Astrocyte (in vitro differentiated cells and primary cell): ENCODE measurements around the gene TMX2. TPM values are rescaled to one million over a fixed set of nuclear protein-coding genes. Genes with fewer than 3 reads are reported as not detected.

Experiments used
- DNase-seq: peaks from one replicate; pipeline ENCODE4 v3.0.0-alpha.2; 2010; ENCODE audit warnings: low read depth
- FAIRE-seq: peaks from 2 replicates; lab custom pipeline; 2011; peaks lifted over from hg19 to GRCh38; lab: Jason Lieb, UNC
- H2AFZ ChIP-seq: 2 replicates; pipeline ENCODE4 v1.6.0; 2012; ENCODE audit warnings: low read depth, low read length, inconsistent platforms
- H3K27ac ChIP-seq: 2 replicates; pipeline ENCODE4 v1.5.1; 2011; ENCODE audit warnings: low read depth, low read length, inconsistent platforms
- H3K27me3 ChIP-seq: 2 replicates; pipeline ENCODE4 v1.6.0; 2011; ENCODE audit warnings: low read length, inconsistent platforms; ENCODE audit not compliant: insufficient read depth
- H3K36me3 ChIP-seq: 2 replicates; pipeline ENCODE4 v1.5.1; 2011; ENCODE audit warnings: low read length, inconsistent platforms; ENCODE audit not compliant: insufficient read depth
- H3K4me1 ChIP-seq: 2 replicates; pipeline ENCODE4 v1.5.1; 2011; ENCODE audit warnings: low read length, inconsistent platforms; ENCODE audit not compliant: insufficient read depth
- H3K4me2 ChIP-seq: 2 replicates; pipeline ENCODE4 v1.6.0; 2012; ENCODE audit warnings: low read length, inconsistent platforms
- H3K4me3 ChIP-seq: 2 replicates; pipeline ENCODE4 v1.5.1; 2011; ENCODE audit warnings: low read depth, mild to moderate bottlenecking, low read length, inconsistent platforms; ENCODE audit not compliant: insufficient read depth
- H3K79me2 ChIP-seq: 2 replicates; pipeline ENCODE4 v1.6.0; 2012; ENCODE audit warnings: mild to moderate bottlenecking, low read length, inconsistent platforms; ENCODE audit not compliant: insufficient read depth
- H3K9ac ChIP-seq: 2 replicates; pipeline ENCODE4 v1.6.0; 2012; ENCODE audit warnings: mild to moderate bottlenecking, low read length, inconsistent platforms
- H3K9me3 ChIP-seq: 2 replicates; pipeline ENCODE4 v1.5.1; 2012; ENCODE audit warnings: low read depth, mild to moderate bottlenecking, low read length, inconsistent platforms; ENCODE audit not compliant: insufficient read depth
- H4K20me1 ChIP-seq: 2 replicates; pipeline ENCODE4 v1.6.0; 2012; ENCODE audit warnings: low read length, inconsistent platforms; ENCODE audit not compliant: insufficient read depth
- H3K27ac Mint-ChIP-seq: one replicate; pipeline ENCODE4 v1.8.0; 2021; ENCODE audit warnings: mild to moderate bottlenecking, mixed read lengths; ENCODE audit not compliant: unreplicated experiment
- H3K27me3 Mint-ChIP-seq: one replicate; pipeline ENCODE4 v1.8.0; 2021; ENCODE audit warnings: low read depth, mixed read lengths; ENCODE audit not compliant: unreplicated experiment
- H3K36me3 Mint-ChIP-seq: one replicate; pipeline ENCODE4 v1.8.0; 2021; ENCODE audit warnings: low read depth, mixed read lengths; ENCODE audit not compliant: unreplicated experiment
- H3K4me1 Mint-ChIP-seq: one replicate; pipeline ENCODE4 v1.8.0; 2021; ENCODE audit warnings: low read depth, mixed read lengths; ENCODE audit not compliant: unreplicated experiment
- H3K4me3 Mint-ChIP-seq: one replicate; pipeline ENCODE4 v1.8.0; 2021; ENCODE audit warnings: mild to moderate bottlenecking, moderate library complexity, mixed read lengths; ENCODE audit not compliant: unreplicated experiment
- H3K9me3 Mint-ChIP-seq: one replicate; pipeline ENCODE4 v1.8.0; 2021; ENCODE audit warnings: mild to moderate bottlenecking, mixed read lengths; ENCODE audit not compliant: unreplicated experiment
- CTCF ChIP-seq: IDR thresholded peaks from 2 replicates; pipeline ENCODE4 v1.5.1; 2011; ENCODE audit warnings: low read depth, mild to moderate bottlenecking, inconsistent platforms, low read length, moderate library complexity; ENCODE audit not compliant: insufficient read depth
- EZH2 ChIP-seq: IDR thresholded peaks from 2 replicates; pipeline ENCODE4 v1.6.1; 2012; ENCODE audit warnings: mild to moderate bottlenecking, low read length, inconsistent platforms; ENCODE audit not compliant: insufficient read depth
- total RNA-seq: library from RNA; stranded (reverse); gene quantifications from 2 replicates; pipeline ENCODE4 v1.2.1, GENCODE V29; 2021

Gene TMX2
- total RNA-seq, 1 donor from 2014 or later = 88.0 TPM

DNA sequence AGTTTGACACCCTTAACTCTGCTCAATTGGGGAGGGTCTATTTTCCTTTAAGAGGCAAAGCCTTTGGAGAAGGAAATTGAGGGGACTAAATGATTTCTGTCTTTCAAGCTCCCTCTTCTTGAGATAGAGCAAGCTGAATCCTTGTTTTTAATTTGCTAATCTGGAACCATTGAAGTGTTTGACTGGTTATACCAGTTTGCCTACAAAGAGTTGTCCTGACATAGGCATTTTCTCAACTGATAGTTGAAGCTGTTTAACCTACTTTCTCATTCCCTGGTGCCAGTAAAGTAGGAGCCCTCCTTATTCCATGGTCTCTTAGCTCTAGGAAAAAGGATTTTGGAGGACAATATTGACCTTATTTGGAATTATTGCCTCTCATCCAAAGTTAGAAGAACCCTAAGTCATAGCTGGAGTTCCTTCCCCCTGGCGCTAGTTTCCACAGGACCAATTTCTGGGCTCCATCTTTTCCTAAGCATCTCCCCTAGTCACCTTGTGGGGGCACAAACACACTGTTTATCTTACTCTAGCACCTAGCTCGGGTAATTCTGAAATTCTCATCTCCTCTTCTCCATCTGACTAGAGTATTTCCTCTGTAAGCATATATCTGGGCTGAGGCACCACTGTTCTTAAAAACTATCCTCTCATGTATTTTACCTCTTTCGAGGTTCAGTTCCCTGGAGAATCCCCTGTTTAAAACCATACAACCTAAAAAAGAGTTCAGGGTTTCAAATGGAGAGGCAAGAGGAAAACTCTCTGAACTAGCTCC is 37.0 kb upstream of the TMX2 start:
- TF ChIP-seq CTCF (no peak), EZH2 (no peak)
- Histone ChIP-seq H3K9me3 (no peaks in the 10 kb centered on the region), H3K36me3 (peaks cover 28% of the 10 kb centered on the region), H2AFZ (no peak overlapping the region), H3K27me3 (no peaks in the 10 kb centered on the region), H3K9ac (no peak overlapping the region), H3K79me2 (peaks cover 90% of the 10 kb centered on the region), H4K20me1 (peaks cover 80% of the 10 kb centered on the region), H3K27ac (no peak overlapping the region), H3K4me1 (peaks cover 7% of the 10 kb centered on the region), H3K4me2 (no peak overlapping the region), H3K4me3 (no peak overlapping the region)
- Mint-ChIP-seq H3K9me3 (no peaks in the 10 kb centered on the region), H3K4me3 (no peak overlapping the region), H3K27me3 (no peaks in the 10 kb centered on the region), H3K27ac (no peak overlapping the region), H3K36me3 (peaks cover 15% of the 10 kb centered on the region), H3K4me1 (peaks cover 16% of the 10 kb centered on the region)
- DNase-seq (no peak), FAIRE-seq (no peak)

- H3K27ac ChIP-seq = no peak overlapping the region
- TF ChIP-seq EZH2 = no peak
- no peak for TF ChIP-seq CTCF
- H3K4me3 Mint-ChIP-seq = no peak overlapping the region
- no peaks in the 10 kb centered on the region for H3K27me3 Mint-ChIP-seq
- peaks cover 75% of the 10 kb centered on the region for H4K20me1 ChIP-seq
- DNase-seq (no peak), FAIRE-seq (no peak)
- peaks cover 84% of the 10 kb centered on the region for H3K79me2 ChIP-seq
- no peak overlapping the region for H3K27ac Mint-ChIP-seq
- peaks cover 25% of the 10 kb centered on the region for H3K4me1 Mint-ChIP-seq
- no peak overlapping the region for H3K9ac ChIP-seq
- H3K9me3 Mint-ChIP-seq = no peaks in the 10 kb centered on the region
- H3K4me1 ChIP-seq = peaks cover 15% of the 10 kb centered on the region
- peaks cover 20% of the 10 kb centered on the region for H3K36me3 ChIP-seq
- no peaks in the 10 kb centered on the region for H3K9me3 ChIP-seq
- no peak overlapping the region for H3K4me3 ChIP-seq
- H2AFZ ChIP-seq = no peak overlapping the region
- H3K4me2 ChIP-seq = no peak overlapping the region
- no peaks in the 10 kb centered on the region for H3K27me3 ChIP-seq
- peaks cover 7% of the 10 kb centered on the region for H3K36me3 Mint-ChIP-seq
Measured at GRCh38 chr11:57679396-57679795, 33.0 kb upstream of the TMX2 start.

DNA sequence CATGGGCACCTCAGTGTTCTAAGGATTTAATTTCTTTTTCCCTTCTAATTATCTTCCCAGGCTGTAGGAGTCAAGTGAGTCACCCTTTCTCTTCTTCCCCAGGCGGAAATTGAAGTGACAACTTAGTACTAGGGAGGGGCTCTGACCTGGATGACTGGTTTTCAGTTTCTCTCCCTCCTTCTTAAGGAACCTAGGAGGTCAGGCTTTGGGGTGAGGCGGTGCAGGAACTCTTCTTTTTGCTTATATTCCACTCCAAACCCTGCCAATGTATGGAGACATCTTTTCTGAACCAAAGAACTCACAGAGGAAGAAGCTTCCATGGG is 31.9 kb upstream of the TMX2 start:
- no peaks in the 10 kb centered on the region for H3K27me3 Mint-ChIP-seq
- peaks cover 24% of the 10 kb centered on the region for H3K4me1 Mint-ChIP-seq
- H3K36me3 Mint-ChIP-seq = peaks cover 10% of the 10 kb centered on the region
- peak overlapping the region; percentile 4 for H3K4me3 Mint-ChIP-seq
- Histone ChIP-seq H2AFZ (no peak overlapping the region), H3K79me2 (peaks cover 81% of the 10 kb centered on the region), H3K27ac (peak overlapping the region; percentile 10), H3K9ac (peak overlapping the region; percentile 13), H3K4me1 (peaks cover 15% of the 10 kb centered on the region), H3K9me3 (no peaks in the 10 kb centered on the region), H3K36me3 (peaks cover 28% of the 10 kb centered on the region), H3K27me3 (no peaks in the 10 kb centered on the region), H3K4me3 (no peak overlapping the region), H3K4me2 (peak overlapping the region; percentile 31), H4K20me1 (peaks cover 71% of the 10 kb centered on the region)
- peak overlapping the region; percentile 13 for H3K27ac Mint-ChIP-seq
- TF ChIP-seq EZH2 = no peak
- TF ChIP-seq CTCF = no peak
- peak; percentile 12 for DNase-seq
- H3K9me3 Mint-ChIP-seq = no peaks in the 10 kb centered on the region
- FAIRE-seq = no peak
